ENCODE data around the gene OR51B2.

DNA sequence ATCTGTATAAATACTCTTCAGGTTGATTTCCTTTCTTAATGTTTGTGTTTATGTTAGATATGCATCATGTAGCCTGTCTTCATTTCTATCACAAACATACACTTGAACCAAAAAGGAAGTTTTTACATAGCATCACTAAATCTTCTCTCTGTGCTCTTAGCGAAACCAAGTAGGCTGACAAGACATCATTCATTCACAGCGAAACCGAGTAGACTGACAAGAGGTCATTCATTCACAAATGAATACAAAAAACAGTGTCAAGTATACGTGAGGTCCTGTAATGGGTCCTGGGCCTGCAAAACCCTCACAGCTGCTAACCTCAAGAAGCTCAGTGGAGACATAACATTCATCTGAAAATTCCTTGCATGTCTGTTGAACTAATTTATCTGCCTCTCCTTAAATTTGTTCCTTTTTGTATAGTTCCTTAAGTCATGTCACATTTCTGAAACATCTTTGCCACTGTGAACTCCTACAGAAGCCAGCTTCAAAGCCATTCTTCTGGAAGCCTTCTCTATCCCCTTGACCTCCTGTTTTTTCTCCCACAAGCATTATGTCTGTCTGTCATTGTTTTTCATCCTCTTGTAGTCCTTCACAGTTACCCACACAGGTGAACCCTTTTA is 44.5 kb downstream of the OR51B2 start:
- TF ChIP-seq, protein P1, sequence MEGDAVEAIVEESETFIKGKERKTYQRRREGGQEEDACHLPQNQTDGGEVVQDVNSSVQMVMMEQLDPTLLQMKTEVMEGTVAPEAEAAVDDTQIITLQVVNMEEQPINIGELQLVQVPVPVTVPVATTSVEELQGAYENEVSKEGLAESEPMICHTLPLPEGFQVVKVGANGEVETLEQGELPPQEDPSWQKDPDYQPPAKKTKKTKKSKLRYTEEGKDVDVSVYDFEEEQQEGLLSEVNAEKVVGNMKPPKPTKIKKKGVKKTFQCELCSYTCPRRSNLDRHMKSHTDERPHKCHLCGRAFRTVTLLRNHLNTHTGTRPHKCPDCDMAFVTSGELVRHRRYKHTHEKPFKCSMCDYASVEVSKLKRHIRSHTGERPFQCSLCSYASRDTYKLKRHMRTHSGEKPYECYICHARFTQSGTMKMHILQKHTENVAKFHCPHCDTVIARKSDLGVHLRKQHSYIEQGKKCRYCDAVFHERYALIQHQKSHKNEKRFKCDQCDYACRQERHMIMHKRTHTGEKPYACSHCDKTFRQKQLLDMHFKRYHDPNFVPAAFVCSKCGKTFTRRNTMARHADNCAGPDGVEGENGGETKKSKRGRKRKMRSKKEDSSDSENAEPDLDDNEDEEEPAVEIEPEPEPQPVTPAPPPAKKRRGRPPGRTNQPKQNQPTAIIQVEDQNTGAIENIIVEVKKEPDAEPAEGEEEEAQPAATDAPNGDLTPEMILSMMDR (IDR thresholded peaks at IDR 0.05; ENCODE audit: low read depth, low read length), result no peak
- TF ChIP-seq POLR2A (IDR thresholded peaks at IDR 0.05; ENCODE audit: extremely low read depth, insufficient read length), result no peak
